SK-N-SH (cell line): ENCODE data around the gene VAPB.

Experiments
- CTCF ChIP-seq: fragments of 200-600 bp; sonication (generic); IDR thresholded peaks from 2 replicates; pipeline ENCODE4 v1.6.1; 2017; ENCODE audit warnings: antibody characterized with exemption, mild to moderate bottlenecking, moderate library complexity
- GABPA ChIP-seq: IDR thresholded peaks from 2 replicates; pipeline ENCODE4 v1.4.0; 2012; ENCODE audit warnings: low read depth, mild to moderate bottlenecking
- MEF2A ChIP-seq: IDR thresholded peaks from 2 replicates; pipeline ENCODE4 v1.4.0; 2012; ENCODE audit warnings: low read depth, borderline replicate concordance
- RAD21 ChIP-seq: IDR thresholded peaks from 2 replicates; pipeline ENCODE4 v1.6.1; 2012; ENCODE audit warnings: mild to moderate bottlenecking, low read length
- RFX5 ChIP-seq: IDR thresholded peaks from 2 replicates; pipeline ENCODE4 v1.6.1; 2012; ENCODE audit warnings: mild to moderate bottlenecking, improper control_type of control experiment, low read length
- SIN3A ChIP-seq: IDR thresholded peaks from 2 replicates; pipeline ENCODE4 v1.6.1; 2012; ENCODE audit warnings: low read depth, mild to moderate bottlenecking, low read length, moderate library complexity, borderline replicate concordance
- SMC3 ChIP-seq: IDR thresholded peaks from 2 replicates; pipeline ENCODE4 v1.6.1; 2012; ENCODE audit warnings: low read depth, low read length, improper control_type of control experiment

GRCh38 chr20:58352468-58352867 lies 36.6 kb upstream of the VAPB start:
- TF ChIP-seq SMC3 (no peak), GABPA (no peak), CTCF (no peak), RAD21 (no peak), RFX5 (no peak), MEF2A (no peak), SIN3A (no peak)
